ENCODE results near the gene ACOX1.

Gene ACOX1

GRCh38 chr17:75915268-75915667, 63.7 kb downstream of the ACOX1 start:
- Histone ChIP-seq H3K27me3 (ENCODE audit: control insufficient read depth, insufficient read depth, low read length) (no peaks in the 10 kb centered on the region), H3K9ac (ENCODE audit: low read length) (no peak overlapping the region), H3K4me1 (ENCODE audit: control insufficient read depth, insufficient read depth, low read length) (0 out of 2 replicates have a peak, but pooled peaks cover 3% of the 10 kb centered on the region), H3K9me3 (ENCODE audit: control insufficient read depth, insufficient read depth, low read depth, low read length) (no peaks in the 10 kb centered on the region), H3K4me3 (ENCODE audit: low read depth, low read length) (no peak overlapping the region), H3K36me3 (ENCODE audit: control insufficient read depth, insufficient read depth, low read length) (peaks cover 35% of the 10 kb centered on the region), H3K27ac (ENCODE audit: low read depth, low read length) (no peak overlapping the region)

GRCh38 chr17:75914643-75915267, 64.2 kb downstream of the ACOX1 start:
- Histone ChIP-seq H3K9me3 (ENCODE audit: control insufficient read depth, insufficient read depth, low read depth, low read length) (no peaks in the 10 kb centered on the region), H3K27me3 (ENCODE audit: control insufficient read depth, insufficient read depth, low read length) (no peaks in the 10 kb centered on the region), H3K36me3 (ENCODE audit: control insufficient read depth, insufficient read depth, low read length) (peaks cover 30% of the 10 kb centered on the region), H3K4me1 (ENCODE audit: control insufficient read depth, insufficient read depth, low read length) (0 out of 2 replicates have a peak, but pooled peaks cover 3% of the 10 kb centered on the region), H3K27ac (ENCODE audit: low read depth, low read length) (no peak overlapping the region), H3K4me3 (ENCODE audit: low read depth, low read length) (no peak overlapping the region), H3K9ac (ENCODE audit: low read length) (no peak overlapping the region)

- no peak overlapping the region for H3K9ac ChIP-seq (ENCODE audit: low read length)
- no peak overlapping the region for H3K4me3 ChIP-seq (ENCODE audit: low read depth, low read length)
- H3K27me3 ChIP-seq (ENCODE audit: control insufficient read depth, insufficient read depth, low read length) = no peaks in the 10 kb centered on the region
- peaks cover 28% of the 10 kb centered on the region for H3K36me3 ChIP-seq (ENCODE audit: control insufficient read depth, insufficient read depth, low read length)
- 0 out of 2 replicates have a peak, but pooled peaks cover 3% of the 10 kb centered on the region for H3K4me1 ChIP-seq (ENCODE audit: control insufficient read depth, insufficient read depth, low read length)
- H3K9me3 ChIP-seq (ENCODE audit: control insufficient read depth, insufficient read depth, low read depth, low read length) = no peaks in the 10 kb centered on the region
- H3K27ac ChIP-seq (ENCODE audit: low read depth, low read length) = no peak overlapping the region
Measured at GRCh38 chr17:75913537-75914210, 65.3 kb downstream of the ACOX1 start.

GRCh38 chr17:75910699-75911098, 68.3 kb downstream of the ACOX1 start:
- Histone ChIP-seq H3K36me3 (ENCODE audit: control insufficient read depth, insufficient read depth, low read length) (peaks cover 19% of the 10 kb centered on the region), H3K9me3 (ENCODE audit: control insufficient read depth, insufficient read depth, low read depth, low read length) (no peaks in the 10 kb centered on the region), H3K4me3 (ENCODE audit: low read depth, low read length) (no peak overlapping the region), H3K4me1 (ENCODE audit: control insufficient read depth, insufficient read depth, low read length) (0 out of 2 replicates have a peak, but pooled peaks cover 3% of the 10 kb centered on the region), H3K9ac (ENCODE audit: low read length) (no peak overlapping the region), H3K27ac (ENCODE audit: low read depth, low read length) (no peak overlapping the region), H3K27me3 (ENCODE audit: control insufficient read depth, insufficient read depth, low read length) (no peaks in the 10 kb centered on the region)

- Histone ChIP-seq H3K36me3 (ENCODE audit: control insufficient read depth, insufficient read depth, low read length) (peaks cover 19% of the 10 kb centered on the region), H3K4me1 (ENCODE audit: control insufficient read depth, insufficient read depth, low read length) (0 out of 2 replicates have a peak, but pooled peaks cover 3% of the 10 kb centered on the region), H3K27ac (ENCODE audit: low read depth, low read length) (no peak overlapping the region), H3K9ac (ENCODE audit: low read length) (no peak overlapping the region), H3K27me3 (ENCODE audit: control insufficient read depth, insufficient read depth, low read length) (no peaks in the 10 kb centered on the region), H3K4me3 (ENCODE audit: low read depth, low read length) (no peak overlapping the region), H3K9me3 (ENCODE audit: control insufficient read depth, insufficient read depth, low read depth, low read length) (no peaks in the 10 kb centered on the region)
Measured at GRCh38 chr17:75909812-75910274, 69.1 kb downstream of the ACOX1 start.

- 0 out of 2 replicates have a peak, but pooled peaks cover 3% of the 10 kb centered on the region for H3K4me1 ChIP-seq (ENCODE audit: control insufficient read depth, insufficient read depth, low read length)
- H3K27ac ChIP-seq (ENCODE audit: low read depth, low read length) = no peak overlapping the region
- no peaks in the 10 kb centered on the region for H3K27me3 ChIP-seq (ENCODE audit: control insufficient read depth, insufficient read depth, low read length)
- no peak overlapping the region for H3K9ac ChIP-seq (ENCODE audit: low read length)
- no peaks in the 10 kb centered on the region for H3K9me3 ChIP-seq (ENCODE audit: control insufficient read depth, insufficient read depth, low read depth, low read length)
- peaks cover 15% of the 10 kb centered on the region for H3K36me3 ChIP-seq (ENCODE audit: control insufficient read depth, insufficient read depth, low read length)
- no peak overlapping the region for H3K4me3 ChIP-seq (ENCODE audit: low read depth, low read length)
Measured at GRCh38 chr17:75909051-75909811, 69.7 kb downstream of the ACOX1 start.

GRCh38 chr17:75908201-75908600, 70.8 kb downstream of the ACOX1 start:
- Histone ChIP-seq H3K4me1 (ENCODE audit: control insufficient read depth, insufficient read depth, low read length) (0 out of 2 replicates have a peak, but pooled peaks cover 3% of the 10 kb centered on the region), H3K36me3 (ENCODE audit: control insufficient read depth, insufficient read depth, low read length) (peaks cover 10% of the 10 kb centered on the region), H3K9ac (ENCODE audit: low read length) (no peak overlapping the region), H3K4me3 (ENCODE audit: low read depth, low read length) (no peak overlapping the region), H3K9me3 (ENCODE audit: control insufficient read depth, insufficient read depth, low read depth, low read length) (no peaks in the 10 kb centered on the region), H3K27ac (ENCODE audit: low read depth, low read length) (no peak overlapping the region), H3K27me3 (ENCODE audit: control insufficient read depth, insufficient read depth, low read length) (no peaks in the 10 kb centered on the region)

- Histone ChIP-seq H3K4me1 (ENCODE audit: control insufficient read depth, insufficient read depth, low read length) (0 out of 2 replicates have a peak, but pooled peaks cover 3% of the 10 kb centered on the region), H3K9ac (ENCODE audit: low read length) (no peak overlapping the region)
Measured at GRCh38 chr17:75906143-75906884, 72.7 kb downstream of the ACOX1 start.

GRCh38 chr17:75904749-75905521, 74.0 kb downstream of the ACOX1 start, which contains the start of gene MRPL38:
MRPL38 (minus strand) TSS chr17:75904884; CDS start chr17:75904875, 9 bp downstream.
- peak within 1 kb of the TSS; percentile 92 for H3K9ac ChIP-seq (ENCODE audit: low read length)
- no peaks in the 10 kb centered on the region for H3K9me3 ChIP-seq (ENCODE audit: control insufficient read depth, insufficient read depth, low read depth, low read length)
- H3K4me1 ChIP-seq (ENCODE audit: control insufficient read depth, insufficient read depth, low read length) = no peaks in the 10 kb centered on the region
- peak within 1 kb of the TSS; percentile 64; the same call in 1 of the 2 replicates for H3K27ac ChIP-seq (ENCODE audit: low read depth, low read length)
- H3K36me3 ChIP-seq (ENCODE audit: control insufficient read depth, insufficient read depth, low read length) = peaks cover 33% of the 10 kb centered on the region
- no peaks in the 10 kb centered on the region for H3K27me3 ChIP-seq (ENCODE audit: control insufficient read depth, insufficient read depth, low read length)
- peak within 1 kb of the TSS; percentile 81 for H3K4me3 ChIP-seq (ENCODE audit: low read depth, low read length)

More at GRCh38 chr17:75906143-75906884, 72.7 kb downstream of the ACOX1 start:
- no peak overlapping the region for H3K27ac ChIP-seq (ENCODE audit: low read depth, low read length)
- no peak overlapping the region for H3K4me3 ChIP-seq (ENCODE audit: low read depth, low read length)
- H3K27me3 ChIP-seq (ENCODE audit: control insufficient read depth, insufficient read depth, low read length) = no peaks in the 10 kb centered on the region
- H3K36me3 ChIP-seq (ENCODE audit: control insufficient read depth, insufficient read depth, low read length) = peaks cover 20% of the 10 kb centered on the region
- H3K9me3 ChIP-seq (ENCODE audit: control insufficient read depth, insufficient read depth, low read depth, low read length) = no peaks in the 10 kb centered on the region

- H3K9ac ChIP-seq (ENCODE audit: low read length) = no peak overlapping the region
- H3K36me3 ChIP-seq (ENCODE audit: control insufficient read depth, insufficient read depth, low read length) = peaks cover 46% of the 10 kb centered on the region
- H3K27ac ChIP-seq (ENCODE audit: low read depth, low read length) = no peak overlapping the region
- no peak overlapping the region for H3K4me3 ChIP-seq (ENCODE audit: low read depth, low read length)
- H3K9me3 ChIP-seq (ENCODE audit: control insufficient read depth, insufficient read depth, low read depth, low read length) = no peaks in the 10 kb centered on the region
- peaks cover 5% of the 10 kb centered on the region for H3K4me1 ChIP-seq (ENCODE audit: control insufficient read depth, insufficient read depth, low read length)
- no peaks in the 10 kb centered on the region for H3K27me3 ChIP-seq (ENCODE audit: control insufficient read depth, insufficient read depth, low read length)
Measured at GRCh38 chr17:75902406-75902805, 76.6 kb downstream of the ACOX1 start.

Data from HUES6 (cell line).